ENCODE results near the gene TRIM65. TPM values are rescaled to one million over a fixed set of nuclear protein-coding genes. Genes with fewer than 3 reads are reported as not detected.

The TRIM65 gene
- total and polyA plus RNA-seq, 2 of the 13 experiments (the other 11 are each of a cell fraction or from before 2014, with no cell fraction given) = 10.3 to 22.4 TPM

- no peak for TF ChIP-seq ZNF558 (CRISPR knock-in tag; IDR thresholded peaks at IDR 0.05; ENCODE audit: borderline replicate concordance)
- 0 out of 2 replicates have a peak, but pooled peaks have one; percentile 53 for TF ChIP-seq NR0B2 (CRISPR knock-in tag; IDR thresholded peaks at IDR 0.05)
- TF ChIP-seq PAF1 (CRISPR knock-in tag; IDR thresholded peaks at IDR 0.05) = no peak
- TF ChIP-seq ZNF607 (CRISPR knock-in tag; IDR thresholded peaks at IDR 0.05; ENCODE audit: borderline replicate concordance) = peak; percentile 64; the same call in 1 of the 2 replicates
- TF ChIP-seq ZBTB7A (CRISPR knock-in tag; IDR thresholded peaks at IDR 0.05) = peak; percentile 17; the same call in 1 of the 2 replicates
- TF ChIP-seq HNRNPH1 (optimal IDR thresholded peaks at IDR 0.05; ENCODE audit: low read depth, low read length) = no peak
- no peak for TF ChIP-seq ZNF629 (CRISPR knock-in tag; conservative IDR thresholded peaks at IDR 0.05)
- peak; percentile 45; the same call in 1 of the 2 replicates for TF ChIP-seq NR2C2 (CRISPR knock-in tag; IDR thresholded peaks at IDR 0.05; ENCODE audit: borderline replicate concordance)
- TF ChIP-seq CBX5 (CRISPR knock-in tag; IDR thresholded peaks at IDR 0.05; ENCODE audit: borderline replicate concordance) = no peak; the same call in 1 of the 2 replicates
- TF ChIP-seq UBTF (CRISPR knock-in tag; IDR thresholded peaks at IDR 0.05) = no peak
- TF ChIP-seq RARA (CRISPR knock-in tag; IDR thresholded peaks at IDR 0.05) = peak; percentile 32; the same call in 1 of the 2 replicates
- TF ChIP-seq, protein P1, sequence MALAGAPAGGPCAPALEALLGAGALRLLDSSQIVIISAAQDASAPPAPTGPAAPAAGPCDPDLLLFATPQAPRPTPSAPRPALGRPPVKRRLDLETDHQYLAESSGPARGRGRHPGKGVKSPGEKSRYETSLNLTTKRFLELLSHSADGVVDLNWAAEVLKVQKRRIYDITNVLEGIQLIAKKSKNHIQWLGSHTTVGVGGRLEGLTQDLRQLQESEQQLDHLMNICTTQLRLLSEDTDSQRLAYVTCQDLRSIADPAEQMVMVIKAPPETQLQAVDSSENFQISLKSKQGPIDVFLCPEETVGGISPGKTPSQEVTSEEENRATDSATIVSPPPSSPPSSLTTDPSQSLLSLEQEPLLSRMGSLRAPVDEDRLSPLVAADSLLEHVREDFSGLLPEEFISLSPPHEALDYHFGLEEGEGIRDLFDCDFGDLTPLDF (CRISPR knock-in tag; IDR thresholded peaks at IDR 0.05) = no peak
- TF ChIP-seq STAG1 (CRISPR knock-in tag; IDR thresholded peaks at IDR 0.05) = peak; percentile 41
- peak; percentile 48; the same call in 1 of the 2 replicates for TF ChIP-seq SMC3 (IDR thresholded peaks at IDR 0.05; ENCODE audit: low read length)
- TF ChIP-seq, protein P2, sequence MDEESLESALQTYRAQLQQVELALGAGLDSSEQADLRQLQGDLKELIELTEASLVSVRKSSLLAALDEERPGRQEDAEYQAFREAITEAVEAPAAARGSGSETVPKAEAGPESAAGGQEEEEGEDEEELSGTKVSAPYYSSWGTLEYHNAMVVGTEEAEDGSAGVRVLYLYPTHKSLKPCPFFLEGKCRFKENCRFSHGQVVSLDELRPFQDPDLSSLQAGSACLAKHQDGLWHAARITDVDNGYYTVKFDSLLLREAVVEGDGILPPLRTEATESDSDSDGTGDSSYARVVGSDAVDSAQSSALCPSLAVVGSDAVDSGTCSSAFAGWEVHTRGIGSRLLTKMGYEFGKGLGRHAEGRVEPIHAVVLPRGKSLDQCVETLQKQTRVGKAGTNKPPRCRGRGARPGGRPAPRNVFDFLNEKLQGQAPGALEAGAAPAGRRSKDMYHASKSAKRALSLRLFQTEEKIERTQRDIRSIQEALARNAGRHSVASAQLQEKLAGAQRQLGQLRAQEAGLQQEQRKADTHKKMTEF (CRISPR knock-in tag; IDR thresholded peaks at IDR 0.05) = peak; percentile 37; the same call in 1 of the 2 replicates
- TF ChIP-seq ZNF33B (CRISPR knock-in tag; IDR thresholded peaks at IDR 0.05) = no peak
- TF ChIP-seq ELF1 (CRISPR knock-in tag; IDR thresholded peaks at IDR 0.05) = peak; percentile 66
- TF ChIP-seq ZNF614 (CRISPR knock-in tag; IDR thresholded peaks at IDR 0.05; ENCODE audit: borderline replicate concordance) = 0 out of 2 replicates have a peak, but pooled peaks have one; percentile 4
- peak; percentile 63; the same call in 1 of the 2 replicates for TF ChIP-seq ARID5B (CRISPR knock-in tag; IDR thresholded peaks at IDR 0.05)
- peak; percentile 62 for TF ChIP-seq SAP130 (CRISPR knock-in tag; IDR thresholded peaks at IDR 0.05; ENCODE audit: low read depth)
Observed at GRCh38 chr17:75848523-75849278, 48.0 kb downstream of the TRIM65 start (continued).

All from HepG2 (cell line).